ENCODE results near the gene ESR2.

- TF ChIP-seq CTCF (IDR thresholded peaks at IDR 0.05) (no peak), EP300 (IDR thresholded peaks at IDR 0.05) (no peak)
Measured at GRCh38 chr14:64193821-64194220, 100.3 kb downstream of the ESR2 start.
